SK-N-SH (cell line): ENCODE data around the gene NEURL3. TPM values are rescaled to one million over a fixed set of nuclear protein-coding genes. Genes with fewer than 3 reads are reported as not detected.

ENCODE experiments used
- CTCF ChIA-PET: fragments of 300-600, 350-600 bp; formaldehyde crosslinking; extraction: SDS; loops from one replicate; lab custom pipeline; 2021; lab: Yijun Ruan, JAX
- POLR2A ChIA-PET: fragments of 350-600 bp; sonication (Branson Sonifier 250); formaldehyde crosslinking; extraction: SDS; loops from one replicate; lab custom pipeline; 2020; ENCODE audit warnings: antibody characterized with exemption, inconsistent platforms; lab: Yijun Ruan, JAX
- DNase-seq: peaks from one replicate; pipeline ENCODE4 v3.0.0; 2012
- H2AFZ ChIP-seq: fragments of 200-600 bp; sonication (generic); 2 replicates; pipeline ENCODE4 v1.8.1; 2016; ENCODE audit warnings: antibody characterized with exemption, mild to moderate bottlenecking, low read depth
- H3F3A ChIP-seq: fragments of 200-600 bp; sonication (generic); replicated peaks from 2 replicates; pipeline ENCODE3; 2016; ENCODE audit warnings: antibody characterized with exemption, mild to moderate bottlenecking; ENCODE audit not compliant: insufficient read depth
- H3K27ac ChIP-seq, 2 experiments: fragments of 200-500 bp in 1 of 2; fragments of 200-600 bp in 1 of 2; sonication (Bioruptor generic) in 1 of 2; sonication (generic), shearing (Covaris generic) in 1 of 2; 2 replicates each; pipeline versions ENCODE4 v1.5.1 to v1.6.1; 2014 to 2016; ENCODE audit warnings: low read depth in 2 of 2, inconsistent platforms in 1 of 2, low read length in 1 of 2, mild to moderate bottlenecking in 1 of 2, mixed read lengths in 1 of 2
- H3K27me3 ChIP-seq: fragments of 200-600 bp; sonication (generic), shearing (Covaris generic); 2 replicates; pipeline ENCODE4 v1.6.1; 2016; ENCODE audit warnings: mixed run types; ENCODE audit not compliant: insufficient read depth
- H3K36me3 ChIP-seq, 2 experiments: fragments of 200-500 bp in 1 of 2; fragments of 200-600 bp in 1 of 2; sonication (Bioruptor generic) in 1 of 2; sonication (generic) in 1 of 2; replicated peaks in 1 of 2; 2 replicates each; pipeline versions ENCODE3 to v1.5.1; 2014 to 2016; ENCODE audit warnings: low read length in 1 of 2, mild to moderate bottlenecking in 1 of 2; ENCODE audit not compliant: insufficient read depth in 2 of 2, control insufficient read depth in 1 of 2
- H3K4me1 ChIP-seq, 2 experiments: fragments of 200-500 bp in 1 of 2; fragments of 200-600 bp in 1 of 2; sonication (Bioruptor generic) in 1 of 2; sonication (generic), shearing (Covaris generic) in 1 of 2; 2 replicates each; pipeline versions ENCODE4 v1.5.1 to v1.6.1; 2014 to 2016; ENCODE audit warnings: low read depth in 1 of 2, low read length in 1 of 2, mixed run types in 1 of 2; ENCODE audit not compliant: insufficient read depth in 2 of 2, control insufficient read depth in 1 of 2
- H3K4me2 ChIP-seq: fragments of 200-600 bp; sonication (generic), shearing (Covaris generic); 2 replicates; pipeline ENCODE4 v1.6.1; 2017; ENCODE audit warnings: mixed run types
- H3K4me3 ChIP-seq, 2 experiments: fragments of 200-500 bp in 1 of 2; fragments of 200-600 bp in 1 of 2; sonication (Bioruptor generic) in 1 of 2; sonication (generic), shearing (Covaris generic) in 1 of 2; 2 replicates each; pipeline versions ENCODE4 v1.5.1 to v1.8.1; 2014 to 2016; ENCODE audit warnings: low read depth in 2 of 2, inconsistent platforms in 1 of 2, low read length in 1 of 2, mild to moderate bottlenecking in 1 of 2, mixed read lengths in 1 of 2, moderate library complexity in 1 of 2
- H3K79me2 ChIP-seq: fragments of 200-600 bp; sonication (generic); 2 replicates; pipeline ENCODE4 v1.8.1; 2017; ENCODE audit warnings: mild to moderate bottlenecking; ENCODE audit not compliant: insufficient read depth
- H3K9ac ChIP-seq: fragments of 200-600 bp; sonication (generic); 2 replicates; pipeline ENCODE4 v1.6.1; 2017; ENCODE audit warnings: mixed run types
- H3K9me2 ChIP-seq: fragments of 200-600 bp; sonication (generic); 2 replicates; pipeline ENCODE4 v1.6.1; 2017; ENCODE audit warnings: mixed run types
- H3K9me3 ChIP-seq: fragments of 200-600 bp; sonication (generic); 2 replicates; pipeline ENCODE4 v1.6.1; 2017; ENCODE audit warnings: mixed run types, mild to moderate bottlenecking, moderate library complexity
- H4K20me1 ChIP-seq: fragments of 200-600 bp; sonication (generic); 2 replicates; pipeline ENCODE4 v1.6.1; 2017; ENCODE audit warnings: mild to moderate bottlenecking, mixed run types; ENCODE audit not compliant: insufficient read depth
- ELF1 ChIP-seq: IDR thresholded peaks from 2 replicates; pipeline ENCODE4 v1.4.0; 2012
- EP300 ChIP-seq, 2 experiments: IDR thresholded peaks; 2 replicates each; pipeline versions ENCODE4 v1.4.0 to v1.6.1; 2012; ENCODE audit warnings: borderline replicate concordance in 1 of 2, low read depth in 1 of 2, low read length in 1 of 2
- FOSL2 ChIP-seq: IDR thresholded peaks from 2 replicates; pipeline ENCODE4 v1.4.0; 2012; ENCODE audit warnings: low read depth, mild to moderate bottlenecking, moderate library complexity, borderline replicate concordance
- FOXJ3 ChIP-seq: sonication (generic); formaldehyde crosslinking; IDR thresholded peaks from 2 replicates; pipeline ENCODE4 v1.5.1; 2020; ENCODE audit warnings: mild to moderate bottlenecking, missing genetic modification reagents
- JUND ChIP-seq: IDR thresholded peaks from 2 replicates; pipeline ENCODE4 v1.4.0; 2012
- MEF2A ChIP-seq: IDR thresholded peaks from 2 replicates; pipeline ENCODE4 v1.4.0; 2012; ENCODE audit warnings: low read depth, borderline replicate concordance
- PBX3 ChIP-seq: IDR thresholded peaks from 2 replicates; pipeline ENCODE4; 2012
- POLR2AphosphoS5 ChIP-seq: IDR thresholded peaks from 2 replicates; pipeline ENCODE4 v1.6.1; 2012; ENCODE audit warnings: low read depth, low read length
- RCOR1 ChIP-seq: fragments of 150-350 bp; IDR thresholded peaks from 2 replicates; pipeline ENCODE4 v1.6.1; 2017; ENCODE audit warnings: antibody characterized with exemption, low read length
- SMC3 ChIP-seq: IDR thresholded peaks from 2 replicates; pipeline ENCODE4 v1.6.1; 2012; ENCODE audit warnings: low read depth, low read length, improper control_type of control experiment
- USF2 ChIP-seq: fragments of 150-350 bp; IDR thresholded peaks from 2 replicates; pipeline ENCODE4 v1.6.1; 2017; ENCODE audit warnings: antibody characterized with exemption, low read length, low read depth, borderline replicate concordance
- YY1 ChIP-seq: IDR thresholded peaks from 2 replicates; pipeline ENCODE4 v1.4.0; 2012; ENCODE audit warnings: low read depth, mild to moderate bottlenecking
- ZBTB33 ChIP-seq: IDR thresholded peaks from 2 replicates; pipeline ENCODE4 v1.4.0; 2012; ENCODE audit warnings: low read depth, borderline replicate concordance
- WGBS: methylation state at CpG from one replicate; pipeline ENCODE4 v1.1.6; 2017; ENCODE audit warnings: low lambda C conversion rate; 5-methylcytosine and 5-hydroxymethylcytosine counted together
- polyA plus RNA-seq, 3 experiments: library from polyadenylated mRNA; depleted of rRNA; stranded (reverse); fragments of >200 nt; gene quantifications; 2 replicates each; pipeline ENCODE4 v1.2.3, GENCODE V29; 2012
- TF ChIP-seq, protein P1 (sequence below): IDR thresholded peaks from 2 replicates; pipeline ENCODE4 v1.6.1; 2012; ENCODE audit warnings: mild to moderate bottlenecking, low read depth, low read length, moderate library complexity
- TF ChIP-seq, protein P2 (sequence below): IDR thresholded peaks from 2 replicates; pipeline ENCODE4 v1.4.0; 2012; ENCODE audit warnings: low read depth, borderline replicate concordance

NEURL3 gene
- polyA plus RNA-seq, 1 of the 3 experiments (the other 2 are of a cell fraction): 0.08 TPM

DNA sequence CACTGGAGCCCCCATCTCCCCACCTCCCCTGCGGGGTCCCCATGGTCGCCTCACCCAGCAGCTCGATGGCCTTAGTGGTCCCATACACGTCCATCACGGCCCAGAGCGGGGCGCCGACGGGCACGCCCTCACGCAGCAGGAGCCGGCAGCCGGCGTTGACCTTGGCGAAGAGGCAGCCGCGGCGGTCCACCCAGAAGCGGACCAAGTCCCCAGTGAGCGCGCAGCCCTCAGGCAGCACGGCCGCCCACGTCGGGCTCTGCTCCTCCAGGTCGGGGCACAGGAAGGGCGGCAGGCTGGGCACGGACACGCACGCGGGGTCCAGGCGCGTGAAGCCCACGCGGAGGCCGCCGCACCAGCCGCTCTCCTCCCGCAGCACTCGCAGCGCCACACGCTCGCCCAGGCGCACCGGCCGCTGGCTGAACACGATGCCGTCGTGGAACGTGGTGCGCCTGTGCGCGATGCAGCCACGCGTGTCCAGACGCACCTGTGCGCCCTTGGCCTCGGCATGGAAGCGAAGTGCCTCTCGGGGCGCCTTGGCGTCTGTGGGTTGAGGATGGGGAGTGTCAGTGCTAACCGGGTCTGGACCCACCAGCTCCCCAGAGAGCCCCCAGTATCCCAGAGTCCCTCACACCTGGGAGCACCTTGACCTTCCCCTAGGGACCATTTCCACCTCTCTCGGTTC, 4.6 kb downstream of the NEURL3 start:
- ChIA-PET POLR2A (no interaction called here), CTCF (interaction anchor here (1.2 to 1.6 kb wide), 2 partner anchors 9 to 93 kb away, joined by 3 to 6 read pairs; no protein-coding TSS in a partner anchor)
- peaks cover 52% of the 10 kb centered on the region for H3K27me3 ChIP-seq
- no peak overlapping the region for H2AFZ ChIP-seq
- no peak overlapping the region for H3K27ac ChIP-seq
- peaks cover 0 to 4% of the 10 kb centered on the region in 2 experiments; a peak in 1 of 4 replicates for H3K4me1 ChIP-seq
- no peaks in the 10 kb centered on the region for H4K20me1 ChIP-seq
- H3K79me2 ChIP-seq: no peaks in the 10 kb centered on the region
- H3K9me3 ChIP-seq: no peaks in the 10 kb centered on the region
- 22% methylated on average over 24 of the region's 64 CpGs for WGBS
- no peak overlapping the region for H3K9ac ChIP-seq
- no peaks in the 10 kb centered on the region for H3K36me3 ChIP-seq
- H3F3A ChIP-seq: no peaks in the 10 kb centered on the region
- no peak overlapping the region for H3K4me3 ChIP-seq
- H3K9me2 ChIP-seq: no peaks in the 10 kb centered on the region
- H3K4me2 ChIP-seq: no peak overlapping the region
- no peak for DNase-seq
- TF ChIP-seq SMC3 (no peak), EP300 (IDR thresholded peaks at IDR 0.05; ENCODE audit: borderline replicate concordance in 1 of 2, low read depth in 1 of 2, low read length in 1 of 2) (no peak), YY1 (no peak), JUND (no peak), FOXJ3 (no peak), FOSL2 (no peak)
- TF ChIP-seq, protein P1, sequence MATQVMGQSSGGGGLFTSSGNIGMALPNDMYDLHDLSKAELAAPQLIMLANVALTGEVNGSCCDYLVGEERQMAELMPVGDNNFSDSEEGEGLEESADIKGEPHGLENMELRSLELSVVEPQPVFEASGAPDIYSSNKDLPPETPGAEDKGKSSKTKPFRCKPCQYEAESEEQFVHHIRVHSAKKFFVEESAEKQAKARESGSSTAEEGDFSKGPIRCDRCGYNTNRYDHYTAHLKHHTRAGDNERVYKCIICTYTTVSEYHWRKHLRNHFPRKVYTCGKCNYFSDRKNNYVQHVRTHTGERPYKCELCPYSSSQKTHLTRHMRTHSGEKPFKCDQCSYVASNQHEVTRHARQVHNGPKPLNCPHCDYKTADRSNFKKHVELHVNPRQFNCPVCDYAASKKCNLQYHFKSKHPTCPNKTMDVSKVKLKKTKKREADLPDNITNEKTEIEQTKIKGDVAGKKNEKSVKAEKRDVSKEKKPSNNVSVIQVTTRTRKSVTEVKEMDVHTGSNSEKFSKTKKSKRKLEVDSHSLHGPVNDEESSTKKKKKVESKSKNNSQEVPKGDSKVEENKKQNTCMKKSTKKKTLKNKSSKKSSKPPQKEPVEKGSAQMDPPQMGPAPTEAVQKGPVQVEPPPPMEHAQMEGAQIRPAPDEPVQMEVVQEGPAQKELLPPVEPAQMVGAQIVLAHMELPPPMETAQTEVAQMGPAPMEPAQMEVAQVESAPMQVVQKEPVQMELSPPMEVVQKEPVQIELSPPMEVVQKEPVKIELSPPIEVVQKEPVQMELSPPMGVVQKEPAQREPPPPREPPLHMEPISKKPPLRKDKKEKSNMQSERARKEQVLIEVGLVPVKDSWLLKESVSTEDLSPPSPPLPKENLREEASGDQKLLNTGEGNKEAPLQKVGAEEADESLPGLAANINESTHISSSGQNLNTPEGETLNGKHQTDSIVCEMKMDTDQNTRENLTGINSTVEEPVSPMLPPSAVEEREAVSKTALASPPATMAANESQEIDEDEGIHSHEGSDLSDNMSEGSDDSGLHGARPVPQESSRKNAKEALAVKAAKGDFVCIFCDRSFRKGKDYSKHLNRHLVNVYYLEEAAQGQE: no peak

- WGBS: 63% methylated on average over 15 of the region's 15 CpGs
- Histone ChIP-seq H3K36me3 (no peaks in the 10 kb centered on the region), H2AFZ (no peak overlapping the region), H3K4me2 (no peak overlapping the region), H3K9me2 (no peaks in the 10 kb centered on the region), H3K27me3 (peaks cover 52% of the 10 kb centered on the region), H3K4me1 (no peaks in the 10 kb centered on the region; a peak in 1 of 4 replicates), H3K9me3 (no peaks in the 10 kb centered on the region; the same call in 1 of the 2 replicates), H4K20me1 (no peaks in the 10 kb centered on the region), H3K27ac (no peak overlapping the region), H3K4me3 (no peak overlapping the region), H3K79me2 (no peaks in the 10 kb centered on the region), H3K9ac (no peak overlapping the region), H3F3A (no peaks in the 10 kb centered on the region)
- CTCF ChIA-PET: interaction anchor here (1.0 to 1.6 kb wide), 3 partner anchors 10 to 92 kb away, joined by 3 to 6 read pairs (median 3); no protein-coding TSS in a partner anchor
- DNase-seq: no peak
- POLR2A ChIA-PET: no interaction called here
- no peak for TF ChIP-seq USF2
- no peak for TF ChIP-seq POLR2AphosphoS5
- no peak for TF ChIP-seq PBX3
- TF ChIP-seq, protein P2, sequence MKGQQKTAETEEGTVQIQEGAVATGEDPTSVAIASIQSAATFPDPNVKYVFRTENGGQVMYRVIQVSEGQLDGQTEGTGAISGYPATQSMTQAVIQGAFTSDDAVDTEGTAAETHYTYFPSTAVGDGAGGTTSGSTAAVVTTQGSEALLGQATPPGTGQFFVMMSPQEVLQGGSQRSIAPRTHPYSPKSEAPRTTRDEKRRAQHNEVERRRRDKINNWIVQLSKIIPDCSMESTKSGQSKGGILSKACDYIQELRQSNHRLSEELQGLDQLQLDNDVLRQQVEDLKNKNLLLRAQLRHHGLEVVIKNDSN: no peak
- TF ChIP-seq RCOR1: no peak
- TF ChIP-seq ELF1: no peak
- TF ChIP-seq EP300 (IDR thresholded peaks at IDR 0.05; ENCODE audit: borderline replicate concordance in 1 of 2, low read depth in 1 of 2, low read length in 1 of 2): no peak
- no peak for TF ChIP-seq ZBTB33
- no peak for TF ChIP-seq MEF2A
These were observed 5.8 kb downstream of the NEURL3 start for GRCh38 chr2:96499061-96499960.
